Upper lobe of left lung (tissue), 6 donors: Measurements from ENCODE around the gene ATP8B3. TPM values are rescaled to one million over a fixed set of nuclear protein-coding genes. Genes with fewer than 3 reads are reported as not detected.
"Not testable (repeated sequence)": the region's sequence is repeated elsewhere in the genome, so short reads cannot be mapped to it uniquely, and the experiment has no call there.

ENCODE experiments used
- ATAC-seq, 2 donors: fragments of 200-7000 bp; cut with Tn5 transposase; one replicate each; pipeline ENCODE4 v1.9.1; 2022; ENCODE audit warnings: mild to moderate bottlenecking in 2 of 2, moderate library complexity in 2 of 2; ENCODE audit not compliant: low FRiP score in 2 of 2
- DNase-seq, 2 donors: peaks; one replicate each; pipeline ENCODE4 v3.0.0-alpha.2; 2019 to 2020
- H3K27ac ChIP-seq, 4 donors: fragments of 200-600 bp; sonication (generic); one replicate each; pipeline ENCODE4 v1.5.1; 2016 to 2019
- H3K27me3 ChIP-seq, 4 donors: fragments of 200-600 bp; sonication (generic); one replicate each; pipeline ENCODE4 v1.5.1; 2017 to 2019
- H3K36me3 ChIP-seq, 4 donors: fragments of 200-600 bp; sonication (generic); one replicate each; pipeline ENCODE4 v1.5.1; 2016 to 2019
- H3K4me1 ChIP-seq, 4 donors: fragments of 200-600 bp; sonication (generic); one replicate each; pipeline ENCODE4 v1.5.1; 2018 to 2019
- H3K4me3 ChIP-seq, 4 donors: fragments of 200-600 bp; sonication (generic); one replicate each; pipeline ENCODE4 v1.5.1; 2017 to 2019; ENCODE audit warnings: mild to moderate bottlenecking in 2 of 4, moderate library complexity in 1 of 4
- H3K9me3 ChIP-seq, 4 donors: fragments of 200-600 bp; sonication (generic); one replicate each; pipeline ENCODE4 v1.5.1; 2018 to 2019
- CTCF ChIP-seq, 6 experiments: fragments of 450-650 bp in 4 of 6; fragments of 200-600 bp in 2 of 6; sonication (generic) in 2 of 6; IDR thresholded peaks; one replicate each; pipeline ENCODE4 v1.5.1; 2016 to 2019; ENCODE audit warnings: antibody characterized with exemption in 6 of 6
- EP300 ChIP-seq, 4 donors: sonication (generic); formaldehyde crosslinking; IDR thresholded peaks; one replicate each; pipeline ENCODE4 v1.5.1; 2017; ENCODE audit warnings: antibody characterized with exemption in 4 of 4, control low read depth in 2 of 4
- POLR2A ChIP-seq, 4 donors: fragments of 450-650 bp; IDR thresholded peaks; one replicate each; pipeline ENCODE4 v1.5.1; 2016 to 2017; ENCODE audit warnings: antibody characterized with exemption in 4 of 4, mild to moderate bottlenecking in 2 of 4
- POLR2AphosphoS5 ChIP-seq, 2 donors: sonication (generic); formaldehyde crosslinking; IDR thresholded peaks; one replicate each; pipeline ENCODE4 v1.5.1; 2017; ENCODE audit warnings: antibody characterized with exemption in 2 of 2
- WGBS, 2 donors: methylation state at CpG; one replicate each; pipeline ENCODE4 v1.1.5; 2017 to 2018; 5-methylcytosine and 5-hydroxymethylcytosine counted together
- total RNA-seq, 6 donors: library from RNA; depleted of rRNA in 4 of 6; stranded (reverse); fragments of >200 nt in 4 of 6; gene quantifications; one replicate each; pipeline versions ENCODE4 v1.1.0 to v1.2.1, GENCODE V29; 2016 to 2021
- donor health status: DM: no; HTN: no; CAD: no; lungs with moderate emphysema.
- donor health status: DM: no; HTN: yes; CAD: no; lungs with severe emphysema.

ATP8B3 gene
- total RNA-seq, 6 donors from 2014 or later = under 0.01 to 6.2 (median 1.1) TPM

DNA sequence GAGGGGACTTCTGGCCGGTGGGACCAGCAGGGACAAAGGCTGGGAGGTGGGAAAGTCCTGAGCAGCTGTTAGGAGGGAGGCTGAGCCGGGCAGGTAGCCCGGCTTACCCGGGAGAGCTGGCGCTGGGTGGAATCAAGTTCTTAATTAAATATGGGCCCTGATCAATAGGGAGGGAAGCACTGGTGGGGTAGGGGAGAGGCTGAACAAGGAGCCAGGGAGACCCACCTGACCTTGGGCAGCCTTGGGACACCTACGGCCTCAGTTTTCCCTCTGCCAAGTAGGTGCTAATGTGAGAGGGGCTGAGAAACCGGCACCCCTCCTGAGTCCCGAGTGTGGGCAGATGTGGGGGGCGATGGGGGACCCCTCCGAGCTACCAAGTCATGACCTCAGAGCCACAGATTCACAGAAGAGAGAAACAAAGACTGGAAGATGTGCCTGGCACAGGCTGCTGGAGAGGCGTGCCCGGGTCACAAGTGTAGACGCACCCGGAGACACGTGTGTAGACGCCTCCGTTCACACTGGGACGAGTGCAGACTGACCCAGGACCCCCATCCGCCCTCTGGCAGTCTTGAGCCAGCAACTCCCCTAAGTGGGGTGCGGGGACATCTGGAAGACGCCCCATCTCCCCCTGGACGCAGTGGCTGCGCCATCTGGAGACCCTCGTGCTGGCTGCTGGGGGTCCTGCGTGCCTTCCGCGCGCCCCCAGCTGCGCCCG lies 50.4 kb downstream of the ATP8B3 start:
- no peaks in the 10 kb centered on the region for H3K9me3 ChIP-seq
- 7% methylated on average over 11 to 26 of the region's 30 CpGs for WGBS, 2 donors
- no peak overlapping the region for H3K4me3 ChIP-seq
- H3K4me1 ChIP-seq = peaks cover 5 to 13% (median 11%) of the 10 kb centered on the region in 4 donors
- no peaks in the 10 kb centered on the region for H3K36me3 ChIP-seq
- TF ChIP-seq EP300 (IDR thresholded peaks at IDR 0.05) = no peak
- TF ChIP-seq POLR2AphosphoS5 (IDR thresholded peaks at IDR 0.05) = no peak
- no peak for TF ChIP-seq CTCF (IDR thresholded peaks at IDR 0.05)
- TF ChIP-seq POLR2A (IDR thresholded peaks at IDR 0.05) = no peak
- no peak overlapping the region for H3K27ac ChIP-seq
- no peak for ATAC-seq
- H3K27me3 ChIP-seq = peaks cover 2 to 92% (median 57%) of the 10 kb centered on the region in 4 donors
- no peak for DNase-seq

DNA sequence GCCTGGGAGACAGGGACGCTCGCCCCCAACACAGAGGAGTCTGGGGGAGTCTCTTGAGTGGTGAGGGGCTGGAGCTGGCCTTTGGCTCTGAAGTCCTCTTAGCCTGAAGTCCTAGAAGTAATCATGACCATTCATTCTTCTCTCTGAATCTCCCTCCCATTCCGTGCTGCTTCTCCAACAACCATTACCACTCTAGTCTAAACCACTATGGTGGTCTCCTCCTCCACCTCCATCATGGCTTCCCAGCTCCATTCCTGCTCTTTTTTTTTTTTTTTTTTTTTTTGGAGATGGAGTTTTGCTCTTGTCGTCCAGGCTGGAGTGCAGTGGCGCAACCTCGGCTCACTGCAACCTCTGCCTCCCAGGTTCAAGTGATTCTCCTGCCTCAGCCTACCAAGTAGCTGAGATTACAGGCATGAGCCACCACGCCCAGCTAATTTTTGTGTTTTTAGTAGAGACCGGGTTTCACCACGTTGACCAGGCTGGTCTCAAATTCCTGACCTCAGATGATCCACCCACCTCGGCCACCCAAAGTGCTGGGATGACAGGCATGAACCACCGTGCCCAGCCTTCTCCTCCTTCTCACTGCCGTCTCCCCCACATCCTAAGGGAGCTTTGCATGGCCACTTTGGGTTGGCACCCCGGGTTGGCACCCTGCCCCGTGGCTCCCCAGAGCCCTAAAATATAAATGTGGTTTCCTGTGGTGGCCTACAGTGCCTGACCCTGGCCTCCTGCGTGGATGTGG lies 51.1 kb downstream of the ATP8B3 start:
- peaks cover 2 to 90% (median 55%) of the 10 kb centered on the region in 4 donors for H3K27me3 ChIP-seq
- H3K36me3 ChIP-seq, H3K27ac ChIP-seq, ATAC-seq, DNase-seq, H3K4me3 ChIP-seq, H3K9me3 ChIP-seq: not testable (repeated sequence)
- H3K4me1 ChIP-seq = peaks cover 5 to 13% (median 11%) of the 10 kb centered on the region in 4 donors
- WGBS, 2 donors = 10 to 18% methylated on average over 11 to 14 of the region's 15 CpGs

- Histone ChIP-seq H3K4me3 (no peak overlapping the region), H3K9me3 (no peaks in the 10 kb centered on the region), H3K27me3 (peaks cover 2 to 90% (median 55%) of the 10 kb centered on the region in 4 donors), H3K27ac (no peak overlapping the region), H3K36me3 (no peaks in the 10 kb centered on the region), H3K4me1 (peaks cover 5 to 21% (median 11%) of the 10 kb centered on the region in 4 donors)
- 12 to 30% methylated on average over 2 to 5 of the region's 17 CpGs for WGBS, 2 donors
- DNase-seq (no peak), ATAC-seq (no peak)
- TF ChIP-seq POLR2A (IDR thresholded peaks at IDR 0.05) = no peak
- no peak for TF ChIP-seq EP300 (IDR thresholded peaks at IDR 0.05)
- no peak for TF ChIP-seq CTCF (IDR thresholded peaks at IDR 0.05)
- no peak for TF ChIP-seq POLR2AphosphoS5 (IDR thresholded peaks at IDR 0.05)
These were observed 52.1 kb downstream of the ATP8B3 start for GRCh38 chr19:1760020-1760419.

GRCh38 chr19:1758959-1759903 lies 52.8 kb downstream of the ATP8B3 start:
- no peaks in the 10 kb centered on the region for H3K9me3 ChIP-seq
- H3K27ac ChIP-seq = no peak overlapping the region
- no peak overlapping the region for H3K4me3 ChIP-seq
- no peaks in the 10 kb centered on the region for H3K36me3 ChIP-seq
- TF ChIP-seq EP300 (IDR thresholded peaks at IDR 0.05) (no peak), POLR2A (IDR thresholded peaks at IDR 0.05) (no peak), CTCF (IDR thresholded peaks at IDR 0.05) (no peak), POLR2AphosphoS5 (IDR thresholded peaks at IDR 0.05) (no peak)
- ATAC-seq = no peak
- peaks cover 5 to 27% (median 11%) of the 10 kb centered on the region in 4 donors for H3K4me1 ChIP-seq
- H3K27me3 ChIP-seq = peaks cover 2 to 88% (median 57%) of the 10 kb centered on the region in 4 donors
- 21 to 27% methylated on average over 15 to 16 of the region's 16 CpGs for WGBS, 2 donors
- DNase-seq = no peak

GRCh38 chr19:1758231-1758577 lies 53.9 kb downstream of the ATP8B3 start:
- ATAC-seq (no peak), DNase-seq (no peak)
- Histone ChIP-seq H3K36me3 (no peaks in the 10 kb centered on the region), H3K4me3 (no peak overlapping the region), H3K27ac (no peak overlapping the region), H3K27me3 (peaks cover 2 to 83% (median 56%) of the 10 kb centered on the region in 4 donors), H3K9me3 (no peaks in the 10 kb centered on the region), H3K4me1 (peaks cover 7 to 31% (median 11%) of the 10 kb centered on the region in 4 donors)
- TF ChIP-seq EP300 (IDR thresholded peaks at IDR 0.05) = no peak
- WGBS, 2 donors = 3 to 8% methylated on average over 10 of the region's 10 CpGs
